H54 (cell line): ENCODE measurements around the gene GPR42.

Experiments used
- DNase-seq: peaks from one replicate; pipeline ENCODE4 v3.0.0; 2011; ENCODE audit warnings: low spot score, mixed read lengths; ENCODE audit not compliant: insufficient read length
- FAIRE-seq: peaks from 3 replicates; lab custom pipeline; 2011; peaks lifted over from hg19 to GRCh38; lab: Jason Lieb, UNC
- POLR2A ChIP-seq: IDR thresholded peaks from 2 replicates; pipeline ENCODE4 v1.6.1; 2011; ENCODE audit warnings: low read depth, mild to moderate bottlenecking, low read length

Gene GPR42

DNA sequence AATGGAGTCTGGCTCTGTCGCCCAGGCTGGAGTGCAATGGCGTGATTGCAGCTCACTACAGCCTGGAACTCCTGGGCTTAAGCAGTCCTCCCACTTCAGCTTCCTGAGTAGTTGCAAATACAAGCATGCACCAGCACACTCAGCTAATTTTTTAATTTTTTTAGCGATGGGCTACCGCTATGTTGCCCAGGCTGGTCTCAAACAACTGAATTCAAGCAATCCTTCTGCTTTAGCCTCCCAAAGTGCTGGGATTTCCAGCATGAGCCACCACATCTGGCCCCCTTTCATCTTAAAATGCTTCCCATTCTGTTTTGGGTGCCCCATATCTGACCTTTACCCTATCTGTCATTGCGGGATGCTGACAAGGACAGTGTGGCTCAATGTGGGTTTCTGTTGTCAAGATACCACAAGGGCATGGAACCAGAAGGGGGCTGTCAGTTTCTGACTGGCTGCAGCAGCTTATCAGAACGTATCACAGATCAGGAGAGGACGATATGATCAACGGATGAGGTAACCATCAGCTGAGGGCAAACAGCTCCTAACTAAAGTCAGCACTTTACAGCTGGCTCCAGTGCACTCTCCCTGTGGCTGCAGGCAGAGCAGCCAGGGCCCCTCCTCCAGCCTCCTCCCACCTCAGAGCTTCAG lies 32.4 kb downstream of the GPR42 start:
- FAIRE-seq (no peak), DNase-seq (no peak)
- TF ChIP-seq POLR2A = no peak

DNA sequence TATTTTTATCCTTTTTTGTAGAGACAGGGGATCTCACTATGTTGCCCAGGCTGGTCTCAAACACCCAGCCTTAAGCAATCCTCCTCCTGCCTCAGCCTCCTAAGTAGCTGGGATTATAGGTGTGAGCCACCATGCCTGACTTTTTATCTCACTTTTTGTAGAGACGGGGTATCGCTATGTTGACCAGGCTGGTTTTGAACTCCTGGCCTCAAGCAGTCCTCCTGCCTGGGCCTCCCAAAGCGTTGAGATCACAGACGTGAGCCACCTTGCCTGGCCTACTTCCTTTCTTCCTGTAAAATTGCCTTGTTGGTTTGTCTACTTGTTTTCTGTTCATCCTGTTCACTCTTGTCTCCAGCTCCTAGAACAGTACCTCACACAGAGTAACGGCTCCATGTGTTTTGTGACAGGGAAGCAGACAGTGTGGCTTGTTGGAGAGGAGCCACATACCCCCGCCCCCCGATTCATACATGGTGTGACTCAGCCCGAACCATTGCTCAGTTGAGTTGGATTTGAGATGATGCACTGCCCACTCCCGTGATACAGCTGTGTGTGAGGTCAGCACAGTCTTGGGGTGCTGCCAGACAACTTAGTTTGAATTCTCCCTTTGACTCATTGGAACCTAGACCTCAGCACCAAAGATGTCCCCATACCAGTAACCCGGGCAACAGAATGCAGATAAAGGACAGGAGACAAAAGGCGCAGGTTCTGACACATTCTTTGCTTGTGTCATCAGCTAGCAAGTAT lies 34.2 kb downstream of the GPR42 start:
- peak; percentile 86 for DNase-seq
- no peak for TF ChIP-seq POLR2A
- peak; percentile 85 for FAIRE-seq

DNA sequence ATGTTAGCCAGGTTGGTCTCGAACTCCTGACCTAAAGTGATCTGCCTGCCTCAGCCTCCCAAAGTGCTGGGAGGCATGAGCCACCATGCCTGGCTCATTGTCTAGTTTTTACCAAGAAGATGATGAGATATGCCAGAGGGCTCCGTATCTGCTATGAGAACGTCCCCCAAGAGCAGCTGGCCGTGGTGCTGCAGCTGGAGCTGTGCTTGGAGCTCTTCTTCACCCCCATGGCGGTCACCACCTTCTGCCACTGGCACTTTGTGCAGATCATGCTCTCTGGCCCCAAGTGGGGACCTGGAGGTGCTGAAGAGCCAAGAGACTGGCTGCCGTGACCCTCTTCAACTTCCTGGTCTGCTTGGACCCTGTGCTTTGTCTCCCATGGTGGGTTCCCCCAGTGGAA lies 36.8 kb downstream of the GPR42 start:
- no peak for TF ChIP-seq POLR2A
- no peak for DNase-seq
- FAIRE-seq = no peak

DNA sequence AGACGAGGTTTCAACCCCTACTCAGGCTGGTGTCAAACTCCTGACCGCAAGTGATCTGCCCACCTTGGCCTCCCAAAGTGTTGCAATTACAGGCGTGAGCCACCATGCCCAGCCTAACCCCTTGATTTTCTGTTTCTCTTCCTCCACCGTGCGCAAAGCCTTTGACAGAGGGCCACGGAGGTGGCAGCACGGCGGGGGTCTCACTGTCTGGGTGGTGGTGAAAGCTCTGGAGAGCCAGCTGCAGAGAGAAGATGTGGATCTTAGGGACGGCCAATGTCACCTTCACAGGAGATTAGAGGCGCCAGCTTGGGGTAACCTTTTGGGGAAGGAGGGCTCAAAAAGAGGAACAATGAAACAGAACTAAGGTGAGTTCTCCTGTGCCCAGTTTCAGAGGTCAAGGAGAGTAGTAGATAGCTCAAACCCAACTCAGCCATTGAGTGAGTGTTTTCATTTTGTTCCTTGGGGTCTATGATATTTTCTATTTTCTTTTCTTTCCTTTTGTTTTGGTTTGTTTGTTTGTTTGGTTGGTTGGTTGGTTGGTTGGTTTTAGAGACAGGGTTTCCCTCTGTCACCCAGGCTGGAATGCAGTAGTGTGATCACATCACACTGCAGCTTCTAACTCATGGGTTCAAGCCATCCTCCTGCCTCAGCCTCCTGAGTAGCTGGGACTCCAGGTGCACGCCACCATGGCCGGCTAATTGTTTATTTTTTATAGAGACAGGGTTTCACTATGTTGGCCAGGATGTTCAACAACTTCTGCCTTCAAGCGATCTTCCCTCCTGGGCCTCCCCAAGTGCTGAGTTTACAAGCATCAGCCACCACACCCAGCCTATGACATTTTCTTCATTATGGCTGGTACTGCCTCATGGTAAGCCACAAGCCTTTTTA lies 37.7 kb downstream of the GPR42 start:
- no peak for FAIRE-seq
- no peak for TF ChIP-seq POLR2A
- no peak for DNase-seq

DNA sequence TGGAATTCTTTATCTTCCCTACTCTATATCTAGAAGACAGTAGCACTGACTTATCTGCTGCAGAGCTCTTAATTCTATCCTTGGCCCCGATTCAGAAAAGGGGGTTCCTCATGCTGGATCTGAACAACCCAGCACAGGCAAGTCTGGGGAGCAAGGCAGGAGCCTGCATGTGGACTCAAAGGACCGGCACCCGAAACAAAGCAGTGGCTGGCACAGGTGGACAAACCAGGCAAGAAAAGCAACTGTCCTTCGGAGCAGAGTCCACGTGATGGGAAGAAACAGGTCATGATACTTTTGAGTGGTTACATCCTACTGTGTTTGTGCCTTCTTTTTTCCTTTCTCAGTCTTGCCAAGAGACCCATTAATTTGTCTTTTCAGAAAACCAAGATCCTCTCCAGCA lies 38.3 kb downstream of the GPR42 start:
- no peak for TF ChIP-seq POLR2A
- no peak for DNase-seq
- FAIRE-seq = no peak

DNA sequence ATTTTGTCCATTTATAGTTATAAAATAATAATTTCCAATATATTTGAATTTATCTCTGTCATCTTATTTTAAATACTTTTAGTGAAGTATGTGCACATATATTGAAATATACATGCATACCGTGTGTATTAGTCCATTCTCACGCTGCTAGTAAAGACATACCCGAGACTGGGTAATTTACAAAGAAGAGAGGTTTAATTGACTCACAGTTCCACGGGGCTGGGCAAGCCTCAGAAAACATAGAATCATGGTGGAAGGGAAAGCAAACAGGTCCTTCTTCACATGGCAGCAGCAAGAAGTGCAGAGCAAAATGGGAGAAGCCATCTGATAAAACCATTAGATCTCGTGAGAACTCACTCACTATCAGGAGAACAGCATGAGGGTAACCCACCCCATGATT lies 39.6 kb downstream of the GPR42 start:
- TF ChIP-seq POLR2A = no peak
- DNase-seq (no peak), FAIRE-seq (no peak)

DNA sequence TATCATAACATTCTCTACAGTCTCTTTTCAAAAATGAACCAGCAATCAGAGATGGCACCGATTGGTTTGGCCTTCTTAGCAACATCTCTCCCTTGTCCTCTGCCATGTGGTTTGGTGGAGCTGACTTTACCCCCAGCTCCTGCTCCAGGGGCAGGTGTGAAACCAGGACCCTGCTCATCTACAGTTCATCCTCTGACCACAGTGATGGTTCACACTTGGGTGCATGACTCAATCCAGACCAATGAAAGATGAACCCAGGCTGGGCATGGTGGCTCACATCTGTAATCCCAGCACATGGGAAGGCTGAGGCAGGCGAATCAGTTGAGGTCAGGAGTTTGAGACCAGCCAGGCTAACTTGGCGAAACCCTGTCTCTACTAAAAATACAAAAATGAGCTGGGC lies 43.6 kb downstream of the GPR42 start:
- no peak for FAIRE-seq
- TF ChIP-seq POLR2A = no peak
- DNase-seq = no peak

DNA sequence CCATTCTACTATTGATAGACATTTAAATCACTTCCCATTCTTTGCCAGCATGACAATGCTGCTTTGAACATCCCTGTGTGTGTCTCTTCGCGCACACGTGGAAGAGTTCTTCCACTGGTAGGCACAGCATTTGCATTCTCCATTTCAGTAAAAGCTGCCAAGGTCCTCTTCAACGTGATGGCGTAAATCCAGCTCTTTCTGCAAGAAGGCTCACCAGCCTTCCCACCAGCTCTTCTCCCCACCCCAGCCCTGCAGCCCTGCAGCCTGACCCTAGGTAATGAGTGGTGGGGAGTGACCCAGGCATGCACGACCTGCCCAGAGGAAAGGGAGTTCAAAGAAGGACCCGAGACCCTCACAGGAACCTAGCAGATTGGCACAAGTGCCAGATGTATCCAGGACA lies 45.5 kb downstream of the GPR42 start:
- FAIRE-seq = no peak
- TF ChIP-seq POLR2A = no peak
- no peak for DNase-seq

DNA sequence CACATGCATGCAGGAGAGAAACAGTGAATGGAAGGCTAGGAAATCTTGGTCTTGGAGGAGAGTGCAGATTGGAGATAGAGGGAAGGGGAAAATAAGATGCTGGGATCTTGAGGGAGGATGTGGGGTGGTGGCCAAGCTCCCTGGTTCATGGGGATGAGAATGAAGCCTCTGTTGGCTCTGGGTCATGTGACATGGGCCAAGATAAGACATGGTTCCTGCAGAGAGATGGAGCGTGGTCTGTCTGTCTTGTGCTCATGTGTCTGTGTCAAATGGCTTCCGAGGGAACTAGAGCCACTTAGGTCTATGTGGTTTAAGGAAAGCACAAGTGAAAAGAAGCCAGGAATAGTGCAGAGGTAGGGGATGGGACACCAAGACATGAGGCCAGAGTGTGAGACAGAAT lies 46.4 kb downstream of the GPR42 start:
- no peak for FAIRE-seq
- no peak for TF ChIP-seq POLR2A
- no peak for DNase-seq

DNA sequence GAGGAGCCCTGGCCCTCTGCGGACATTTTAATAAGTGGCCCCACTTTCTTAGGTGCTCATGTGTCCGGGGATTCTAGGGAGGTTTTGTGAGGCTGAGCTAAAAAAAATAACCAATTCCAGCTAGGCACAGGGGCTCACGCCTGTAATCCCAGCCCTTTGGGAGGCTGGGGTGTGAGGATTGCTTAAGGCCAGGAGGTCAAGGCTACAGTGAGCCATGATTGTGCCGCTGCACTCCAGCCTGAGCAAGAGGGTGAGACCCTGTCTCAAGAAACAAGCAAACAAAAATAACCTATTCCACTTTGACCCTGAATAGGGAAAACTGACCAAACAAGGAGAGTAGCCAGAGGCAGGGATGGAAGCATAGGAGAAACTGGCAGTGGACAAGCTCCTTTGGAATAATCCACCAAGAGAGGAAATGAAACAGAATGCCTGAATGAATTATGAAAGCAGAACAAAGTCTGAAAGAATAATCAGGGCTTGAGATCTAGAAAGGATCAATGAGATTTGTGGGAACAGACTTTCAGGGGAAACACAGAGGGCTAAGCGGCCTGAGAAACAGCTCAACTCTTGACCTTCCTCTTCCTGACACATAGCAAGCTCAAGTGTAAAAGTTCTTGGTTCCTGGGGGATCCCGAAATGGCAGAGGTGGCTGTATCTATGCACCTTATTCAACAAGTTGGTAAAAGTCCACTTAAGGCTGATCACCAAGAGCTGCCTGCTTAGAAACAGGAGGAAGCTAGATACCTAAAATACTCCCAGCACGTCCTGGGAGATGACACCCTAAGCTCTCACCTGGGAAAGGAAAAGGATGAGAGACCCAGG lies 47.1 kb downstream of the GPR42 start:
- FAIRE-seq (no peak), DNase-seq (no peak)
- TF ChIP-seq POLR2A = no peak

DNA sequence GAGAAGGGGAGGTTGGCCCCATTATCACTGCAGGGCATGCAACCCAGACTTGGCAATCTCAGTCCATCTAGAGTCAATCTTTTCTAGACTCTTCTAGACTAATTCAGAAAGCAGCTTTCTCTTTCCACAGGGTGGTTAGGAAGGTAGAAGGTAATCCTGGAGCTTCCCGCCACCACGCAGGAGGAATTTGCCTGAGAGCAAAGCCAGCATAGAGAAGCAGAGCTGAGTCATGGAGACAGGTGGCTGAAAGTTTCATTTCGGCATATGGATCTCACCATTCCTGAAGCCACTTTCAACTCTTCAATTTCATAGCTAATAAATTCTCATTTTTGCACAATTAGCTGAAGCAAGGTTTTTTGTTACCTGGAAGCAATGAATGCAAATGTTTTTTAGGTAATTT lies 48.2 kb downstream of the GPR42 start:
- no peak for TF ChIP-seq POLR2A
- no peak for DNase-seq
- FAIRE-seq = no peak

DNA sequence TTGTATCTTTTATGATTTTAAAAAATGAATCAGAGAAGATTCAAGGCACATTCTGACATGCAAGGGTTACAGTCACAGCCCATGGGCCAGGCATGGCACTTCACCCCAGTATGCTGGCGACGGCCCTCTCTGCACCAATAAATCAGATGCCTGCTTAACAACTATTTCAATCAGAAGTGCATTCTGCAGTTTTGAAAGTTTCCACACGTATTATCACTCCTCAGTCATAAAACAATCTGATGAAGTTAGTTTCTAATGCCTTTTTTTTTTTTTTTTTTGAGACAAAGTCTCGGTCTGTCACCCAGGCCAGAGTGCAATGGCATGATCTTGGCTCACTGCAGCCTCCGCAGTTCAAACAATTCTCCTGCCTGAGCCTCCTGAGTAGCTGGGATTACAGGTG lies 48.9 kb downstream of the GPR42 start:
- TF ChIP-seq POLR2A = no peak
- no peak for DNase-seq
- no peak for FAIRE-seq

DNA sequence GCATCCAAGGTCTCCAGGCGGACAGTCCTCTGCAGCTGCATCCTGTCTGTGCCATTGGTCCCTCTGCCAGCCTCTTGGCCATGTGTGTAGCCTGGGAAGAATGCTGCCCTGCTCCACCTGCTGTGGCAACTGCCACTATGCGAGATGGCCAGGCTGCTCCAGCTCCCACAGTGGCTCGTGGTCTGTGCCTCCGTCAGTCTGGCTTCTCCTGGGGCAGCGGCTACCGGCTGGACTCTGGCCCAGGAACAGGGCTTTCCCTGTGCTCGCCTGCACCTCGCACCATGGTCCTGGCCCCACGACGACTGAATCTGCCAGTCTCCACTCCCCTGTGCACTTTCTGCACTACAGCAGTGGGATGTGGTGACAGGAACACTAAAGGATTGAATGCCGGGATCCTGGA lies 50.5 kb downstream of the GPR42 start:
- no peak for TF ChIP-seq POLR2A
- no peak for DNase-seq
- no peak for FAIRE-seq
